ENCODE data around the gene PRKCA.
A peak's percentile ranks its signal among the peaks of the same experiment; 100 is the strongest.
"Not testable (repeated sequence)": the region's sequence is repeated elsewhere in the genome, so short reads cannot be mapped to it uniquely, and the experiment has no call there.

Gene PRKCA

GRCh38 chr17:66487981-66488468, 185.6 kb downstream of the PRKCA start:
- no peak for DNase-seq (ENCODE audit: low read depth, low spot score)

DNA sequence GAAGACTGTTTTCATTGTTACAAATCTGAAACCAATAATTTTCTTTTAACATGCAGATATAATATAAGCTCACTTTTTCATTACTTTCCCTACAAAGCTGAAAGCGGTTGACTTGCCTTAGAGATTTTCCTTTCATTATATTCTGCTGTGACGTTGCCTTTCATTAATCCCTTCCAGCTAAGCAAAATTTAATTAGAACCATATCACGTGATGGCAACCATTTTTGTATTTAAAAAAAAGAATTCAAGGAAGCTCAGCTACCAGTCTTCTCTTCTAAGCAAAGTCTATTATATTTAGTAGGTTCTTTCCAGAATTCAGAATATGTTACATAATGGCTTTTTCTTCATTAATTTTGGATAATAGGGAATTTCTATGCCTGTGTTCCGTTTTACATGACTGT, 186.5 kb downstream of the PRKCA start:
- DNase-seq (ENCODE audit: low read depth, low spot score) = no peak

- DNase-seq (ENCODE audit: low read depth, low spot score) = not testable (repeated sequence)
These were observed 187.2 kb downstream of the PRKCA start for GRCh38 chr17:66489576-66489975.

- DNase-seq (ENCODE audit: low read depth, low spot score) = no peak
These were observed 188.8 kb downstream of the PRKCA start for GRCh38 chr17:66491213-66491612.

DNA sequence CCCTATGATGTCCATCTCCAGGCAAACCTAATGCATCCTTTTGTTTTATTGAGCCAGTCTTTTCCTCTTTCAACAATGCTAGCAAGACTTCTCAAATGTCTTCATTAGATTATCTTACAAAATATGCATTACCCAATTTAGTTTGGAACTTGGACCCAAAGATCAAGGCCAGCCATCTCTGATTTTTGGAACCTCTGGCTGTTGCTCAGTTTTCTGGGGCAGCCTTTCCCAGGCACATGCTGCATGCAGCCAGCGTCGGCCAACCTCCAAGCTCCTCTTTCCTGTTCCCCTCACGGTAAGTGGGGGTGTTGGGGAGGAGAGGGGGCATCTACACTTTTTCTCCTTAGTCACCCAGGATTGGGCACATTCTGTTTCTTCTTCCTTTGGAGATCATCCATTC, 189.3 kb downstream of the PRKCA start:
- no peak for DNase-seq (ENCODE audit: low read depth, low spot score)

GRCh38 chr17:66492080-66492479, 189.7 kb downstream of the PRKCA start:
- no peak for DNase-seq (ENCODE audit: low read depth, low spot score)

- DNase-seq (ENCODE audit: low read depth, low spot score) = no peak
These were observed 190.2 kb downstream of the PRKCA start for GRCh38 chr17:66492561-66493005.

GRCh38 chr17:66493283-66494019, 191.0 kb downstream of the PRKCA start:
- no peak for DNase-seq (ENCODE audit: low read depth, low spot score)

- DNase-seq (ENCODE audit: low read depth, low spot score) = peak; percentile 55
These were observed 191.8 kb downstream of the PRKCA start for GRCh38 chr17:66494023-66494803.

DNA sequence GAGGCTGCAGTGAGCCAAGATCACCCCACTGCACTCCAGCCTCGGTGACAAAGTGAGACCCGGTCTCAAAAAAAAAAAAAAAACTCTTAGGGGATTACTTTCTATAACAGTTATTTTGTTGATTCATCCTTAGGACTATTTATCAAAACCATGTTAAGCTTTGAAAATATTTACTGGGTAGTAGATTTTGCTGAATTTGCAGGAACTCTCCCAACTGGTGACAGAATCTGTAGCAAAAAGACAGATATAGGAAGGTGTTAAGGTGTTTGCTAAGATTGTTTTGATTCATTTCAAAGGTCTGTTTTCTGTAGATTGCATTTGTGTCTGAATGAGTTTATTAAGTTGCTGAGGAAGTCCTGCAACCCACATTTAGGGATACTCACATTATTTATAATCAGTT, 192.6 kb downstream of the PRKCA start:
- DNase-seq (ENCODE audit: low read depth, low spot score) = no peak

DNA sequence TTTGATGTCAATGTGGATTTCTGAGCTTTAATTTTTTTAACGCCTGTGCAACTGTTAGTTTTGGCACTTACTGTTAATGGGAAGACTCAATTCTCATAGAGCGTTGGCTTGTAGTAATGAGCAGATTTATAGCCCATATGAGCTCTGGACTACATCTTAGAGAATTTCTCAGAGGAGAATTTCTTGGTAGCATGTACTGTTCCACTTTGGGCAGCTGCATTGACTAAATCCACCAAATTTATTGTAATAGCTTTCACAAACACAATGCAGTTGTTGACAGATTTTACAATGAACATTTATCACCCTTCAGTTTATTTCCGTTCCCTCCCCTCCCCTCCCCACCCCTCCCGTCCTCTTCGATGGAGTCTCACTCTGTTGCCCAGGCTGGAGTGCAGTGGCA, 193.9 kb downstream of the PRKCA start:
- DNase-seq (ENCODE audit: low read depth, low spot score) = no peak

DNA sequence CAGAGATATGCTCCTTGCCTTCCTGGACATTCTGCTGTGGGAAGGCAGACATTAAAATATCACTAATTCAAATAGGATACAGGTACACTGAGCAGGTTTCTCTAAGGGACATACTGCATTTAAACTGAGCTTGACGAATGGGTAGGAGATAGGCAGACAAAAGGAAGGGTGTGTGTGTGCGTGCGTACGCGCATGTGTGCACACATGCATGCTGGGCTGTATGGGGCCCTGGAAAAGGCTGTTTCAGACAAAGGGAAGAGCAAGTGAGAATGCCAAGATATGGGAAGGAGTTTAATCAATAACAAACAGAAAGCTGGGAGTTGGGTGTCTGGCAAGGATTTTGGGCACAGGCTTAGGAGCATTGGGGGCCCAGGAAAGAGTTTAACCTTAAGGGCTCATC, 196.2 kb downstream of the PRKCA start:
- DNase-seq (ENCODE audit: low read depth, low spot score) = no peak

- DNase-seq (ENCODE audit: low read depth, low spot score) = no peak
These were observed 204.2 kb downstream of the PRKCA start for GRCh38 chr17:66506641-66507040.

- peak; percentile 53 for DNase-seq (ENCODE audit: low read depth, low spot score)
These were observed 204.9 kb downstream of the PRKCA start for GRCh38 chr17:66507103-66507923.

DNA sequence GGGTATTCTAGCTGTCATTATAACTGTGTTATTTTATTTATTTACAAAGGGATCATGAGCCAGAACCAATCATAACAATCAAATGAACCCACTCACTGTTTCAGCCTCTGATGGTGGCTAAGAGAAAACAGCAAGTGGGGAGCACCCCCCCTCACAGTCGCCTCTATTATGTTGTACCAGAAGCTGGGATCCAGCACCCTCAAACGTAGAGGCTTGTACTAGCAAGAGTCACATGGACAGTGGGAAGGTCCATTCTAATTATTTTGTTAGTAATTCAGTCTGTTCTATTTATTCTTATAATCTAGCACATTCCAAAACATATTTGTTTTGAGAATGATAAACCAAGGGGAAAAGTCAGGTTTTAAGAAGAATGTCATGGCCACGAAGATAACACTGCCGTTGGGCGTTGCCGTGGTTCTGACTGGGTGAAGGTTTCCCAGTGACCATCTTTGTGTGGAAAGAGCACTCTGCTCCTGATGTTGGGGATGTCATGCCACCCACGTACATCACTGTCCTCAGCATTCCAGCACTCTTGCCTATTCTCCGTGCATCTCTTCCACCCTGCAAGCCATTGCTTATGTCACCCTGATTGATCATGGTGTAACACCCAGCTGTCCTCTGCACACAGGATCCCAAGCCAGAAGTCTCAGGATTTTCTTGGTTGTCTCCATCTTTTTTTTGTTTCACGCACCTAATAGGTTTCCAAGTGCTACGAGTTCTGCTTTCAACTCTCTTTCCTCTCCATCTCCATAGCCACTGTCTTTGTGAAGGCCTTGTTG, 205.8 kb downstream of the PRKCA start:
- no peak for DNase-seq (ENCODE audit: low read depth, low spot score)

- DNase-seq (ENCODE audit: low read depth, low spot score) = no peak
These were observed 206.8 kb downstream of the PRKCA start for GRCh38 chr17:66508896-66509844.

- DNase-seq (ENCODE audit: low read depth, low spot score) = no peak
These were observed 207.5 kb downstream of the PRKCA start for GRCh38 chr17:66509926-66510325.

- DNase-seq (ENCODE audit: low read depth, low spot score) = no peak
These were observed 208.7 kb downstream of the PRKCA start for GRCh38 chr17:66511135-66511534.

- DNase-seq (ENCODE audit: low read depth, low spot score) = no peak
These were observed 211.9 kb downstream of the PRKCA start for GRCh38 chr17:66514227-66514806.

- DNase-seq (ENCODE audit: low read depth, low spot score) = no peak
These were observed 213.6 kb downstream of the PRKCA start for GRCh38 chr17:66515974-66516373.
